GM23338 (cell line): Measurements from ENCODE around the gene PCDHGA9. TPM values are rescaled to one million over a fixed set of nuclear protein-coding genes. Genes with fewer than 3 reads are reported as not detected.
A peak's percentile ranks its signal among the peaks of the same experiment; 100 is the strongest.

Source experiments
- ATAC-seq: fragments of 200-7000 bp; cut with Tn5 transposase; 3 replicates; pipeline ENCODE4 v1.9.1; 2020
- DNase-seq: peaks from one replicate; pipeline ENCODE4 v3.0.0-alpha.2; 2015; ENCODE audit warnings: low spot score
- H2AFZ ChIP-seq: fragments of 200-600 bp; sonication (generic); 2 replicates; pipeline ENCODE4 v1.8.0; 2016; ENCODE audit warnings: antibody characterized with exemption, mild to moderate bottlenecking, moderate library complexity
- H3F3A ChIP-seq: fragments of 200-600 bp; sonication (generic); replicated peaks from 2 replicates; pipeline ENCODE4 v1.8.0; 2017; ENCODE audit warnings: antibody characterized with exemption, mixed run types, low read depth
- H3K27ac ChIP-seq: fragments of 200-600 bp; sonication (generic); 2 replicates; pipeline ENCODE4 v1.6.1; 2016; ENCODE audit warnings: low read depth
- H3K27me3 ChIP-seq: fragments of 200-600 bp; sonication (generic); 2 replicates; pipeline ENCODE4 v1.8.0; 2016; ENCODE audit warnings: mild to moderate bottlenecking, mixed run types, moderate library complexity; ENCODE audit not compliant: insufficient read depth
- H3K36me3 ChIP-seq: fragments of 200-600 bp; sonication (generic); 2 replicates; pipeline ENCODE4 v1.8.0; 2016; ENCODE audit warnings: mild to moderate bottlenecking; ENCODE audit not compliant: insufficient read depth
- H3K4me1 ChIP-seq: fragments of 200-600 bp; sonication (generic); 2 replicates; pipeline ENCODE4 v1.8.0; 2016; ENCODE audit warnings: mild to moderate bottlenecking, moderate library complexity; ENCODE audit not compliant: insufficient read depth
- H3K4me2 ChIP-seq: fragments of 200-600 bp; sonication (generic); 2 replicates; pipeline ENCODE4 v1.7.1; 2017; ENCODE audit warnings: mixed run types
- H3K4me3 ChIP-seq: fragments of 200-600 bp; sonication (generic); 2 replicates; pipeline ENCODE4 v1.6.1; 2016; ENCODE audit warnings: mixed run types
- H3K79me2 ChIP-seq: fragments of 200-600 bp; sonication (generic); replicated peaks from 2 replicates; pipeline ENCODE4 v1.8.0; 2017; ENCODE audit warnings: mild to moderate bottlenecking; ENCODE audit not compliant: insufficient read depth
- H3K9me2 ChIP-seq: fragments of 200-600 bp; sonication (generic); 2 replicates; pipeline ENCODE4 v1.8.0; 2017; ENCODE audit not compliant: insufficient read depth
- H4K20me1 ChIP-seq: fragments of 200-600 bp; sonication (generic); replicated peaks from 2 replicates; pipeline ENCODE4 v1.8.0; 2017; ENCODE audit warnings: mild to moderate bottlenecking; ENCODE audit not compliant: insufficient read depth
- H3K27ac Mint-ChIP-seq: 2 replicates; pipeline ENCODE4 v1.8.0; 2020; ENCODE audit warnings: inconsistent platforms, mild to moderate bottlenecking, moderate library complexity, mixed read lengths
- H3K27me3 Mint-ChIP-seq: 3 replicates; pipeline ENCODE4 v1.8.0; 2022; ENCODE audit warnings: low read depth, mild to moderate bottlenecking, moderate library complexity, mixed read lengths, inconsistent platforms; ENCODE audit not compliant: insufficient read depth, poor library complexity
- H3K36me3 Mint-ChIP-seq: 3 replicates; pipeline ENCODE4 v1.8.0; 2021; ENCODE audit warnings: low read depth, mild to moderate bottlenecking, inconsistent platforms, moderate library complexity, mixed read lengths
- H3K4me1 Mint-ChIP-seq: 3 replicates; pipeline ENCODE4 v1.8.0; 2020; ENCODE audit warnings: mild to moderate bottlenecking, inconsistent platforms, mixed read lengths
- H3K4me3 Mint-ChIP-seq: 3 replicates; pipeline ENCODE4 v1.8.0; 2021; ENCODE audit warnings: moderate library complexity, mild to moderate bottlenecking, inconsistent platforms, mixed read lengths
- H3K9me3 Mint-ChIP-seq: 3 replicates; pipeline ENCODE4 v1.8.0; 2020; ENCODE audit warnings: moderate library complexity, mild to moderate bottlenecking, inconsistent platforms, mixed read lengths
- CREB1 ChIP-seq: fragments of 250-450 bp; sonication (Bioruptor Pico); IDR thresholded peaks from 2 replicates; pipeline ENCODE4 v1.5.0; 2020; ENCODE audit warnings: low read depth, mild to moderate bottlenecking, moderate library complexity
- ETS1 ChIP-seq: IDR thresholded peaks from 2 replicates; pipeline ENCODE4 v1.6.1; 2016; ENCODE audit warnings: antibody characterized with exemption
- EZH2 ChIP-seq: fragments of 200-600 bp; sonication (generic); IDR thresholded peaks from one replicate; pipeline ENCODE4 v1.8.0; 2017; ENCODE audit warnings: antibody characterized with exemption, mild to moderate bottlenecking, low read depth; ENCODE audit not compliant: unreplicated experiment
- JUNB ChIP-seq: IDR thresholded peaks from one replicate; pipeline ENCODE4 v1.6.1; 2016; ENCODE audit warnings: antibody characterized with exemption; ENCODE audit not compliant: unreplicated experiment
- POLR2AphosphoS5 ChIP-seq: IDR thresholded peaks from 2 replicates; pipeline ENCODE4 v1.6.1; 2016; ENCODE audit warnings: antibody characterized with exemption, low read depth
- ZNF114 ChIP-seq: fragments of 250-450 bp; sonication (Bioruptor Pico); IDR thresholded peaks from 2 replicates; pipeline ENCODE4 v1.5.0; 2020; ENCODE audit warnings: mild to moderate bottlenecking, moderate library complexity
- ZNF331 ChIP-seq: fragments of 250-450 bp; sonication (Bioruptor Pico); IDR thresholded peaks from 2 replicates; pipeline ENCODE4 v1.5.0; 2020; ENCODE audit warnings: low read depth, mild to moderate bottlenecking, moderate library complexity
- polyA plus RNA-seq: library from polyadenylated mRNA; unstranded; fragments of >200 nt; fragmentation: Nextera tagmentation; extraction: Ambion mirVana; gene quantifications from 2 replicates; pipeline ENCODE4 v1.2.1, GENCODE V29; 2016
- total RNA-seq: library from RNA; depleted of rRNA; stranded (reverse); fragments of >200 nt; shearing (Covaris generic); gene quantifications from 2 replicates; pipeline ENCODE4 v1.2.3, GENCODE V29; 2014
- TF ChIP-seq, protein P1 (sequence below): IDR thresholded peaks from one replicate; pipeline ENCODE4 v1.6.1; 2018; ENCODE audit warnings: antibody characterized with exemption; ENCODE audit not compliant: unreplicated experiment
- TF ChIP-seq, protein P2 (sequence below), 2 experiments: fragments of 200-600 bp in 1 of 2; sonication (generic) in 1 of 2; conservative IDR thresholded peaks; 2 replicates each; pipeline versions ENCODE4 v1.5.1 to v1.6.1; 2016 to 2017; ENCODE audit warnings: antibody characterized with exemption in 2 of 2, low read depth in 2 of 2, mild to moderate bottlenecking in 2 of 2, moderate library complexity in 1 of 2

Gene PCDHGA9
- total and polyA plus RNA-seq, 2 experiments from 2014 or later = 0.50 to 5.5 TPM

DNA sequence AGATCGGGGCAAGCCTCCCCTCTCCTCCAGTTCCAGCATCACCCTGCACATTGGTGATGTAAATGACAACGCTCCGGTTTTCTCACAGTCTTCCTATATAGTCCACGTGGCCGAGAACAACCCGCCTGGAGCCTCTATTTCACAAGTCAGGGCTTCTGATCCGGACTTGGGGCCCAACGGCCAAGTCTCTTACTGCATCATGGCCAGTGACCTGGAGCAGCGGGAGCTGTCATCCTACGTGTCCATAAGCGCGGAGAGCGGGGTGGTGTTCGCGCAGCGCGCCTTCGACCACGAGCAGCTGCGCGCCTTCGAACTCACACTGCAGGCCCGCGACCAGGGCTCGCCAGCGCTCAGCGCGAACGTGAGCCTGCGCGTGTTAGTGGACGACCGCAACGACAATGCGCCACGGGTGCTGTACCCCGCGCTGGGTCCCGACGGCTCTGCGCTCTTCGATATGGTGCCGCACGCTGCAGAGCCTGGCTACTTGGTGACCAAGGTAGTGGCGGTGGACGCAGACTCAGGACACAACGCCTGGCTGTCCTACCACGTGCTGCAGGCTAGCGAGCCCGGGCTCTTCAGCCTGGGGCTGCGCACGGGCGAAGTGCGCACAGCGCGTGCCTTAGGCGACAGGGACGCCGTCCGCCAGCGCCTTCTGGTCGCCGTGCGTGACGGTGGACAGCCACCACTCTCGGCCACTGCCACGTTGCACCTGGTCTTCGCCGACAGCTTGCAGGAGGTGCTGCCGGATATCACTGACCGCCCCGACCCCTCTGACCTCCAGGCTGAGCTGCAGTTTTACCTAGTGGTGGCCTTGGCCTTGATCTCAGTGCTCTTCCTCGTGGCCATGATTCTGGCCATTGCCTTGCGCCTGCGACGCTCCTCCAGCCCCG is 13.2 kb upstream of the PCDHGA9 start:
- Histone ChIP-seq H3K4me3 (no peak overlapping the region), H3K27me3 (peaks cover 7% of the 10 kb centered on the region; the same call in 1 of the 2 replicates), H3K9me2 (no peaks in the 10 kb centered on the region), H3K27ac (no peak overlapping the region), H3K4me2 (no peak overlapping the region), H2AFZ (no peak overlapping the region), H3K4me1 (0 out of 2 replicates have a peak, but pooled peaks cover 5% of the 10 kb centered on the region), H3F3A (no peaks in the 10 kb centered on the region), H4K20me1 (no peaks in the 10 kb centered on the region), H3K79me2 (0 out of 2 replicates have a peak, but pooled peaks cover 5% of the 10 kb centered on the region), H3K36me3 (peaks cover 7% of the 10 kb centered on the region; the same call in 1 of the 2 replicates)
- DNase-seq = no peak
- Mint-ChIP-seq H3K4me1 (no peaks in the 10 kb centered on the region; the same call in 2 of the 3 replicates), H3K4me3 (peak overlapping the region; percentile 13; the same call in 1 of the 3 replicates), H3K9me3 (peaks cover 89% of the 10 kb centered on the region), H3K27me3 (peaks cover 5% of the 10 kb centered on the region), H3K27ac (no peak overlapping the region), H3K36me3 (peaks cover 75% of the 10 kb centered on the region)
- no peak for TF ChIP-seq ZNF114
- TF ChIP-seq, protein P1, sequence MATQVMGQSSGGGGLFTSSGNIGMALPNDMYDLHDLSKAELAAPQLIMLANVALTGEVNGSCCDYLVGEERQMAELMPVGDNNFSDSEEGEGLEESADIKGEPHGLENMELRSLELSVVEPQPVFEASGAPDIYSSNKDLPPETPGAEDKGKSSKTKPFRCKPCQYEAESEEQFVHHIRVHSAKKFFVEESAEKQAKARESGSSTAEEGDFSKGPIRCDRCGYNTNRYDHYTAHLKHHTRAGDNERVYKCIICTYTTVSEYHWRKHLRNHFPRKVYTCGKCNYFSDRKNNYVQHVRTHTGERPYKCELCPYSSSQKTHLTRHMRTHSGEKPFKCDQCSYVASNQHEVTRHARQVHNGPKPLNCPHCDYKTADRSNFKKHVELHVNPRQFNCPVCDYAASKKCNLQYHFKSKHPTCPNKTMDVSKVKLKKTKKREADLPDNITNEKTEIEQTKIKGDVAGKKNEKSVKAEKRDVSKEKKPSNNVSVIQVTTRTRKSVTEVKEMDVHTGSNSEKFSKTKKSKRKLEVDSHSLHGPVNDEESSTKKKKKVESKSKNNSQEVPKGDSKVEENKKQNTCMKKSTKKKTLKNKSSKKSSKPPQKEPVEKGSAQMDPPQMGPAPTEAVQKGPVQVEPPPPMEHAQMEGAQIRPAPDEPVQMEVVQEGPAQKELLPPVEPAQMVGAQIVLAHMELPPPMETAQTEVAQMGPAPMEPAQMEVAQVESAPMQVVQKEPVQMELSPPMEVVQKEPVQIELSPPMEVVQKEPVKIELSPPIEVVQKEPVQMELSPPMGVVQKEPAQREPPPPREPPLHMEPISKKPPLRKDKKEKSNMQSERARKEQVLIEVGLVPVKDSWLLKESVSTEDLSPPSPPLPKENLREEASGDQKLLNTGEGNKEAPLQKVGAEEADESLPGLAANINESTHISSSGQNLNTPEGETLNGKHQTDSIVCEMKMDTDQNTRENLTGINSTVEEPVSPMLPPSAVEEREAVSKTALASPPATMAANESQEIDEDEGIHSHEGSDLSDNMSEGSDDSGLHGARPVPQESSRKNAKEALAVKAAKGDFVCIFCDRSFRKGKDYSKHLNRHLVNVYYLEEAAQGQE = no peak
- no peak for TF ChIP-seq POLR2AphosphoS5
- no peak for TF ChIP-seq CREB1 (CRISPR knock-in tag)
- no peak for TF ChIP-seq JUNB
- TF ChIP-seq ZNF331 = no peak
- TF ChIP-seq, protein P2, sequence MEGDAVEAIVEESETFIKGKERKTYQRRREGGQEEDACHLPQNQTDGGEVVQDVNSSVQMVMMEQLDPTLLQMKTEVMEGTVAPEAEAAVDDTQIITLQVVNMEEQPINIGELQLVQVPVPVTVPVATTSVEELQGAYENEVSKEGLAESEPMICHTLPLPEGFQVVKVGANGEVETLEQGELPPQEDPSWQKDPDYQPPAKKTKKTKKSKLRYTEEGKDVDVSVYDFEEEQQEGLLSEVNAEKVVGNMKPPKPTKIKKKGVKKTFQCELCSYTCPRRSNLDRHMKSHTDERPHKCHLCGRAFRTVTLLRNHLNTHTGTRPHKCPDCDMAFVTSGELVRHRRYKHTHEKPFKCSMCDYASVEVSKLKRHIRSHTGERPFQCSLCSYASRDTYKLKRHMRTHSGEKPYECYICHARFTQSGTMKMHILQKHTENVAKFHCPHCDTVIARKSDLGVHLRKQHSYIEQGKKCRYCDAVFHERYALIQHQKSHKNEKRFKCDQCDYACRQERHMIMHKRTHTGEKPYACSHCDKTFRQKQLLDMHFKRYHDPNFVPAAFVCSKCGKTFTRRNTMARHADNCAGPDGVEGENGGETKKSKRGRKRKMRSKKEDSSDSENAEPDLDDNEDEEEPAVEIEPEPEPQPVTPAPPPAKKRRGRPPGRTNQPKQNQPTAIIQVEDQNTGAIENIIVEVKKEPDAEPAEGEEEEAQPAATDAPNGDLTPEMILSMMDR (conservative IDR thresholded peaks at IDR 0.05; ENCODE audit: low read depth in 2 of 2) = no peak
- no peak for TF ChIP-seq ETS1
- no peak for TF ChIP-seq EZH2
- no peak for ATAC-seq
